Endothelial cell (in vitro differentiated cells): ENCODE measurements around the gene CEMIP2. TPM values are rescaled to one million over a fixed set of nuclear protein-coding genes. Genes with fewer than 3 reads are reported as not detected.
A peak's percentile ranks its signal among the peaks of the same experiment; 100 is the strongest.
"Not testable (repeated sequence)": the region's sequence is repeated elsewhere in the genome, so short reads cannot be mapped to it uniquely, and the experiment has no call there.

Experiments used
- DNase-seq: peaks from one replicate; pipeline ENCODE4 v3.0.0; 2021; ENCODE audit warnings: low spot score
- H3K27ac Mint-ChIP-seq: one replicate; pipeline ENCODE4 v1.8.0; 2021; ENCODE audit warnings: mixed read lengths, inconsistent platforms; ENCODE audit not compliant: unreplicated experiment
- H3K27me3 Mint-ChIP-seq: one replicate; pipeline ENCODE4 v1.8.0; 2021; ENCODE audit warnings: mild to moderate bottlenecking, moderate library complexity, mixed read lengths, inconsistent platforms; ENCODE audit not compliant: unreplicated experiment
- H3K36me3 Mint-ChIP-seq: one replicate; pipeline ENCODE4 v1.8.0; 2021; ENCODE audit warnings: mild to moderate bottlenecking, low read depth, mixed read lengths, inconsistent platforms; ENCODE audit not compliant: unreplicated experiment
- H3K4me1 Mint-ChIP-seq: one replicate; pipeline ENCODE4 v1.8.0; 2021; ENCODE audit warnings: mild to moderate bottlenecking, mixed read lengths, inconsistent platforms; ENCODE audit not compliant: unreplicated experiment
- H3K4me3 Mint-ChIP-seq: one replicate; pipeline ENCODE4 v1.8.0; 2021; ENCODE audit warnings: mild to moderate bottlenecking, mixed read lengths, inconsistent platforms; ENCODE audit not compliant: unreplicated experiment
- H3K9me3 Mint-ChIP-seq: one replicate; pipeline ENCODE4 v1.8.0; 2021; ENCODE audit warnings: mixed read lengths, inconsistent platforms; ENCODE audit not compliant: unreplicated experiment
- CTCF ChIP-seq: fragments of 200-600 bp; sonication (generic); IDR thresholded peaks from one replicate; pipeline ENCODE4 v1.5.0; 2021; ENCODE audit warnings: antibody characterized with exemption; ENCODE audit not compliant: unreplicated experiment
- total RNA-seq: library from RNA; stranded (reverse); fragmentation: NEBNext Ultra II Directional; extraction: Animal tissue kit (Norgen Biotek cat#: 25700); gene quantifications from one replicate; pipeline ENCODE4 v1.2.1, GENCODE V29; 2021; ENCODE audit not compliant: unreplicated experiment

CEMIP2 gene
- total RNA-seq, 1 donor from 2014 or later = 112 TPM

GRCh38 chr9:71662082-71662481, 106.2 kb downstream of the CEMIP2 start:
- TF ChIP-seq CTCF = no peak
- Mint-ChIP-seq H3K4me1 (peaks cover 18% of the 10 kb centered on the region), H3K27me3 (no peaks in the 10 kb centered on the region), H3K36me3 (no peaks in the 10 kb centered on the region), H3K4me3 (no peak overlapping the region), H3K9me3 (no peaks in the 10 kb centered on the region), H3K27ac (no peak overlapping the region)
- DNase-seq = no peak

GRCh38 chr9:71657276-71657675, 111.0 kb downstream of the CEMIP2 start:
- DNase-seq, H3K36me3 Mint-ChIP-seq, H3K27me3 Mint-ChIP-seq, H3K4me3 Mint-ChIP-seq, H3K9me3 Mint-ChIP-seq, H3K27ac Mint-ChIP-seq: not testable (repeated sequence)
- H3K4me1 Mint-ChIP-seq = peaks cover 28% of the 10 kb centered on the region

- H3K9me3 Mint-ChIP-seq = no peaks in the 10 kb centered on the region
- H3K27me3 Mint-ChIP-seq = peaks cover 4% of the 10 kb centered on the region
- H3K4me3 Mint-ChIP-seq = no peak overlapping the region
- no peak for TF ChIP-seq CTCF
- DNase-seq = no peak
- H3K4me1 Mint-ChIP-seq = peaks cover 31% of the 10 kb centered on the region
- no peak overlapping the region for H3K27ac Mint-ChIP-seq
- H3K36me3 Mint-ChIP-seq = no peaks in the 10 kb centered on the region
Observed at GRCh38 chr9:71656496-71656895, 111.8 kb downstream of the CEMIP2 start.

GRCh38 chr9:71655778-71656177, 112.5 kb downstream of the CEMIP2 start:
- no peaks in the 10 kb centered on the region for H3K36me3 Mint-ChIP-seq

GRCh38 chr9:71655141-71655540, 113.2 kb downstream of the CEMIP2 start:
- Mint-ChIP-seq H3K27me3 (peaks cover 4% of the 10 kb centered on the region), H3K9me3 (no peaks in the 10 kb centered on the region), H3K36me3 (no peaks in the 10 kb centered on the region), H3K4me1 (peaks cover 30% of the 10 kb centered on the region), H3K4me3 (no peak overlapping the region), H3K27ac (peak overlapping the region; percentile 45)
- DNase-seq = no peak
- TF ChIP-seq CTCF = no peak

More at GRCh38 chr9:71655778-71656177, 112.5 kb downstream of the CEMIP2 start:
- Mint-ChIP-seq H3K27ac (peak overlapping the region; percentile 9), H3K27me3 (peaks cover 4% of the 10 kb centered on the region), H3K4me1 (peaks cover 30% of the 10 kb centered on the region), H3K4me3 (no peak overlapping the region), H3K9me3 (no peaks in the 10 kb centered on the region)
- TF ChIP-seq CTCF = no peak
- no peak for DNase-seq
